Measurements from ENCODE around the gene SUMO4.

- TF ChIP-seq TCF4 (CRISPR knock-in tag; IDR thresholded peaks at IDR 0.05; ENCODE audit: borderline replicate concordance) = no peak
- no peak for TF ChIP-seq ZNF565 (CRISPR knock-in tag; conservative IDR thresholded peaks at IDR 0.05; ENCODE audit: low read depth)
- TF ChIP-seq SNAI2 (CRISPR knock-in tag; IDR thresholded peaks at IDR 0.05) = no peak
- TF ChIP-seq PATZ1 (CRISPR knock-in tag; IDR thresholded peaks at IDR 0.05; ENCODE audit: borderline replicate concordance) = no peak
- TF ChIP-seq ZFP3 (CRISPR knock-in tag; IDR thresholded peaks at IDR 0.05) = no peak
These were observed 45.0 kb downstream of the SUMO4 start for GRCh38 chr6:149445095-149445466.

Measured in SK-N-SH treated with all-trans-retinoic acid at 6 μM for 48 hours (cell line).